Right forelimb (tissue), 1 donor: ENCODE data around the gene SNU13.
"Not testable (repeated sequence)": the region's sequence is repeated elsewhere in the genome, so short reads cannot be mapped to it uniquely, and the experiment has no call there.

Experiments
- DNase-seq: peaks from one replicate; pipeline ENCODE4 v3.0.0-alpha.2; 2018

The SNU13 gene

DNA sequence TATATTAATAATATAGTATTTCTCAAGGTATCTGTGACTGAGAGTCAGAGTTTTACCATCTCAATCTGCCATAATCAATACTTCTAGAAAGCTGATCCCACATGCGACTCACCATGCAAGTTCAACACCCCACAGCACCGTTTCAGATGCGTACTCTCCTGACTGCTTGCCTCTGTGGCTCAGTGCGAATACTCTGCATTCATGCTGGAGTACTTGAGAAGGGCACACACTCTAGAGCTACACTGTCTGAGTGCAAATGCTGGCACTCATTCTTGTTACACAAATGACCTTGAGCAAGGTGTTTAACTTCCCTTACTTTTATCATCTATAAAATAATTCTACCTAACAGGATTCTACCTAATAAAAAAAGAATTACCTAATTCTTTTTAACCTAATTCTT is 12.5 kb downstream of the SNU13 start:
- DNase-seq: no peak

DNA sequence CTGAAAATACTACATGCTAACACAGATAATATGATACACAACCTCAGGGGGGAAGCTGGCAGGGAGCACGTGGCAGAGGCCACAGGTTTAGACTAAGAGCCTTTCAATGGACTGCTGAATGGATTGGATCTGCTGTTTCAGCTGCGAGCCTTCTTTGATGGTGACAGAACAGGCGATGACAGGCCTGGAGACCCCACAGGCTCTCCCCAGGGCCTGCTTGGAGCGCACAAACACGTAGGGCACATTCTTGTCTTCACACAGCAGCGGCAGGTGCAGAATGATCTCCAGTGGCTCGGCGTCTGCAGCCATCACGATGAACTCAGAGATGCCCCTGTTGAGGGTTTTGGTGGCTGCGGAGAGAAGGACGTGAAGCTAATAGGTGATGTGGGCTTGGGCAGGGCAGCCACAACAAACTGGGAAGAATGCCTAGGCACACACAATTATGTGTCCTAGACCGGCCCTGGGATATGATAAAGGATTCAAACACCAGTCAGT is 13.8 kb downstream of the SNU13 start:
- DNase-seq: no peak

DNA sequence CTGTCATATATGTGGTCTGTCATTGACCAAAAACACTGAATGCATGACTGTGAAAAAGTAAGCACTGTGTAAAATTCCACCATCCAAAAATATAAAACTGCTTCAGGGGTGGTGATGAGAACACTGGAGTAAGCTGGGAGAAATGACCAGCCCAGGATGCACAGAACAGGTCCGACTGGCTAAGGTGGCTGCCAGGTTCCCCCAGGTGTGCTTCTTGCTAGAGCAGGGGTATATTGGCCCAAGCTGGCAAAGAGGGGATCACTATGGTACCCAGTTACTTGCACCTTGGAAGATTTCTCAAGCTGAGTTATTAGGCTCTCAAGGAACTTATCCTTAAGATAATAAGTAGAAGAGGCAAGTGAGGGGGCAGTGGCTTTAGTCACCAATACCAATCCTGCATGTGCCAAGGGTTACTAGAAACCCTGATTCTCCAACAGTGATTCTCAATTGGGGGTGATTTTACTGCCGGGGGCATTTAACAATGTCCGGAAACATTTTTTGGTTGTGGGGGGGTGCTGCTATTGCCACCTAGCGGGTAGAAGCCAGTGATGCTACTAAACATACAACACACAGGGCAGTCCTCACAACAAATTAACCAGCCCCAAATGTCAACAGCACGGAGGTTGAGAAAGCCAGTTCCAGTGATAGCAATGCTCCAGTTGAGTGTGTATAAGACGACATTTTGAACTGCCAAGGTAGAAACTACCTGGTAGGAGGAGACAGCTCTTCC is 15.7 kb downstream of the SNU13 start:
- DNase-seq: no peak

DNA sequence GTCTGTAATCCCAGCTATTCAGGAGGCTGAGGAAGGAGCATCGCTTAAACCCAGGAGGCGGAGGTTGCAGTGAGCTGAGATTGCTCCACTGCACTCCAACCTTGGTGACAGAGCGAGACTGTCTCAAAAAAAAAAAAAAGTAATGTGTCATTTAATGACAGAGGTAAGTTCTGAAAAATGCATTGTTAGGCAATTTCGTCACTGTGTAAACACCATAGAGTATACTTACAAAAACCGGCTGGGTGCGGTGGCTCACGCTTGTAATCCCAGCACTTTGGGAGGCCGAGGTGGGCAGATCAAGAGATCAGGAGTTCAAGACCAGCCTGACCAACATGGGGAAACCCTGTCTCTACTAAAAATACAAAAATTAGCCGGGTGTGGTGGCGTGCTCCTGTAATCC is 16.6 kb downstream of the SNU13 start:
- DNase-seq: not testable (repeated sequence)

DNA sequence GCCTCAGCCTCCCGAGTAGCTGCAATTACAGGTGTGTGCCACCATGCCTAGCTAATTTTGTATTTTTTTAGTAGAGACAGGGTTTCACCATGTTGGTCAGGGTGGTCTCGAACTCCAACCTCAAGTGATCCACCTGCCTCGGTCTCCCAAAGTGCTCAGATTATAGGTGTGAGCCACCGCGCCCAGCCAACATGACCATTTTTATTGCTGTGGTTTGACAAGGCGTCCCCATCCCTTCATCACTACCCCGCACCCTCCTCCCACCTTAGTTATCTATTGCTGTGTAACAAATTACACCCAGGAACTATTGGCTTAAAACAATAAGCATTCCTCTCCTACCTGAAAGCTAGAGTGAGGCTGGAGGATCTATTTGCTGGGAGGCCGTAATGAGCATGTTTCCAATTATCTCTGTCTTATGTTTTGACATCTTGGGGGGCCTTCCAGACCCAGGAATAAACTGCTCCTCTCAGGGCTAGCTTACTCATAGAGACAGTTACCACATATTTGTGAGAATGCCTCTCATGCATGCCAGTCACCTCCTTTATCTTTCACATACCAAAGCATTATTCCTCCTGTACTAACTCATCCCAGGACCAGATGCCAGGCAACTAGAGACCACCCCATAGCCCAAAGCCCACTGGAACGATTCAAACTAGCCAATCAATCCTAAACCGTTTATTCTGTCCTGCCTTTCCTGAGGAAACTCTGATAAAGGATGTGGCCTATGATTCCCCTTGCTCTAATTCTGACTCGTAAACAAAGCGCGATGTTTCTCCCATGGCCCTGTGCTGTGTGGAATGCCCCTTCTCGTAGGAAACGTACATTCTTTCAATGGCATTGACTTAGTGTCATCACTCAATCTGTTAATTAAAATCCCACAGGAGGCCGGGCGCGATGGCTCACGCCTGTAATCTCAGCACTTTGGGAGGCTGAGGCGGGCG is 19.4 kb downstream of the SNU13 start:
- DNase-seq: no peak

DNA sequence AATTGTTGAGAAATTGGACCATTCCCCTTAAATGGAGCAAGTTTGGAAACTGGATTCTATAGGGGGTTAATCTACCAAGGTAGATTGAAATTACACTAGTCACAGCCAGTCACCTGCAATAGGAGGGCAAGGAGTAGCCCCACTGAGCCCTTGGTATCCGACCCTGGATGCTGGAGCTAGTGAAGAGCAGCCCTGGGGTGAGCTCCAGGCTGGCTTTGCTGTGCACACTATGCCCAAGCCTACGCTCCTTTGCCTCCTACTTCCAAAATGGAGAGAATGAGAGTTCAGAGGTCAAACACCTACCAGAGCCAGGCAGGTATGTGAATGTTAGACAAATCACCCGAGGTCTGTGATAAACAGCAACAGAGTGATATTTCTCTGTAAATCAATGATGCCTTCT is 23.7 kb downstream of the SNU13 start:
- no peak for DNase-seq

DNA sequence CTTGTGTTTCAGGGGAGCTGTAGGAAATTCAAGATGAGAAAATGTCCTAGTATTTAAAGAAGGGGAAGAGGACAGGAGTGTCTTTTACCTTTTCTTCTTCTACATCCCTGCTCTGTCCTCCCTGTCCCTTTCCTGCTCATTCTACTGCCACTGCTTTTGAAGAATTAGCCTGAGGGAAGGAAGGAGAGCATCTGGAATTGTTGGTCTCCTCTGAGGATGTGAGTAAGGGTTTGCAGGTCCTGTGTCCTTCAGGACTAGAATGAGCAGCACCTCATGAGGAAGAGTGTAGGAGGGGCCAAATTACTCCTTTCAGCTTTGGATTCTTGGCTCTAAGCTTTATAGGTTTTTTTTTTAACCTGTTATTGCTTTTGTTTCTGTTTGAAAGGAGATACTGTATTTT is 24.2 kb downstream of the SNU13 start:
- no peak for DNase-seq

DNA sequence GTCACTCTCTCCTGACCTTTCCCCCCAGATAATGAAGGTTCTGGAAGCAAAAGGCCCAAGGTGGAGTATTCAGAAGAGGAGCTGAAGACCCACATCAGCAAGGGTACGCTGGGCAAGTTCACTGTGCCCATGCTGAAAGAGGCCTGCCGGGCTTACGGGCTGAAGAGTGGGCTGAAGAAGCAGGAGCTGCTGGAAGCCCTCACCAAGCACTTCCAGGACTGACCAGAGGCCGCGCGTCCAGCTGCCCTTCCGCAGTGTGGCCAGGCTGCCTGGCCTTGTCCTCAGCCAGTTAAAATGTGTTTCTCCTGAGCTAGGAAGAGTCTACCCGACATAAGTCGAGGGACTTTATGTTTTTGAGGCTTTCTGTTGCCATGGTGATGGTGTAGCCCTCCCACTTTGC is 25.1 kb downstream of the SNU13 start:
- DNase-seq: not testable (repeated sequence)

DNA sequence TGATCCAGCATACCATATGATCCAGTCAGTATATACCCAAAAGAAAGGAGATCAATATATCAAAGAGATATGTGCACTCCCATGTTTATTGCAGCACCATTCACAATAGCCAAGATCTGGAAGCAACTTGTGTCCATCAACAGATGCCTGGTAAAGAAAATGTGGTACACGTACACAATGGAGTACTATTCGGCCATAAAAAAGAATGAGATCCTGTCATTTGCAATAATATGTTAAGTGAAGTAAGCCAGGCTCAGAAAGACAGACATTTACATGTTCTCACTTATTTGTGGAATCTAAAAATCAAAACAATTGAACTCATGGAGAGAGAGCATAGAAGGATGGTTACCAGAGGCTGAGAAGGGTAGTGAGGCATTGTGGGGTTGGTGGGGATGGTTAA is 27.0 kb downstream of the SNU13 start:
- no peak for DNase-seq

DNA sequence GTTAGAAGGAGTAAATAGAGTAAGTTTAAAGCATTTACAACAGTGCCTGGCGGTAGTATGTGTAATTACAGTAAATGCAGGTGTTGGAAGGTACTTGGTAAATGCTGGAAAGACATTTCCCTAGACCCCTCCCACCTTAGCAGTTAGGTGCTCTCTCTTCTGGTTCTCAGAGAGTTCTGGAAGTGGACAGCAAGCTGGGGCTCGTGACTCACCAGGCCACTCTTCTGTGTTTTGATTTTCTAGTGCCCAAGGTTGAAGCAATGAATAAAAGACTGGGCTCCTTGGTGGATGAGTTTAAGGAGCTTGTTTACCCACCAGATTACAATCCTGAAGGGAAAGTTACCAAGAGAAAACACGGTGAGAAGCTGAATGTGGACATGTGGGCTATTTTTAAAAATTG is 27.6 kb downstream of the SNU13 start:
- DNase-seq: no peak

DNA sequence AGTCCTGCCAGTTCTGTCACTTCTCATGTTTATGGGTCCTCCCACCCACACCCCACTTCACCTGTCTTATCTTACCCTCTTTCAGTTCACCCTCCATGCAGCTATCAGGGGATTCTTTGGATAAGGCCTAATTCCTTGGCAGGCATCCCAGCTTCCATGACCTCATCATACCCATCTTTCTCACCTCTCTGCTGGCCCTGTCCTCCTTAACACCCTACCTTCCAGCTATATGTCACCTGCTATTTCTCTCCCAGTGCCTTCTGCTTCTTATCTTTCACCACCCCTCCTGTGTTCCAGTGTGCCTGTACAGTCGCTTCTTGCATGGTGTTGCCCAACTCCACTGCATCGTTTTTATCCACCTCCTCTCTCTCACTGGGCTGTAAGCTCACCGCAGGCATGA is 28.3 kb downstream of the SNU13 start:
- no peak for DNase-seq

DNA sequence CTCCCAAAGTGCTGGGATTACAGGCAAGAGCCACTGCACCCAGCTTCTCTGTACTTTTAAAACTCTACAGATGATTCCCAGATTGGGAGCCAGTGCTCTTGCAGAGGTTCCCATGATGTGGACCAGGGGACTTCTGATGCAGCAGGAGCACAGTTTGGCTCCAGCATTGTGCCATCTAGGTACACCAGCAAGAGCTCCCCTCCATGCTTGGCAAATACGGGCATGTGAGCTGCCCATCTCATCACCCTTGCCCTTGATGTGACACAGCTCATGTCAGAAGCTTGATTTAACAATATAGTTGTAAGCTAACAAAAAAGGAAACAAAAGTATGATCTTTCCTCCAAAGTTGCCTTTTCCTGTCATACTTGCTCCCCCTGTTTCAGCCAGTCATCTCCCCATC is 28.7 kb downstream of the SNU13 start:
- no peak for DNase-seq

DNA sequence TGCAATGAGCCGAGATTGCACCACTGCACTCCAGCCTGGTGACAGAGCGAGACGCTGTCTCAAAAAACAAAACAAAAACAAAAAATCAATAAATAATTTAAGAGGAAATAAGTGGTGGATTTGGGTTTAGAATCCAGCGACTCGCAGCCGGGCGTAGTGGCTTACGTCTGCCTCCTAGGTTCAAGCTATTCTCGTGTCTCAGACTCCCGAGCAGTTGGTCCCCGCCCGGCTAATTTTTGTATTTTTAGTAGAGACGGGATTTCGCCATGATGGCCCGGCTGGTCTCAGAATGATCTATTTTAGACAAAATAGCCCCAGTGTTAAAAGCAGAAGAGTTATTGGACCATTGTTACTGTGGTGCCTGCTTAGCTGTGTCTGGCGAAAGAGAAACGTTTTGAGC is 29.8 kb downstream of the SNU13 start:
- no peak for DNase-seq

DNA sequence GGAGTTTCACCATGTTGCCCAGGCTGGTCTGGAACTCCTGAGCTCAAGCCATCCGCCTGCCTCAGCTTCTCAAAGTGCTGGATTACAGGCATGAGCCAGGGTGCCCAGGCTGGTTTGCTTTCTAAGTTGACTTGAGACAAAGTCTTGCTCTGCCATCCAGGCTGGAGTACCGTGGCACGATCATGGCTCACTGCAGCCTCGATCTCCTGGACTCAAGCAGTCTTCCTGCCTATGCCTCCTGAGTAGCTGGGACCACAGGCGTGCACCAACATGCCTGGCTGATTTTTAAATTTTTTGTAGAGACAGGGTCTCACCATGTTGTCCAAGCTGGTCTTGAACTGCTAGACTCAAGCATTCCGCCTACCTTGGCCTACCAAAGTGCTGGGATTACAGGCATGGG is 31.0 kb downstream of the SNU13 start:
- no peak for DNase-seq

DNA sequence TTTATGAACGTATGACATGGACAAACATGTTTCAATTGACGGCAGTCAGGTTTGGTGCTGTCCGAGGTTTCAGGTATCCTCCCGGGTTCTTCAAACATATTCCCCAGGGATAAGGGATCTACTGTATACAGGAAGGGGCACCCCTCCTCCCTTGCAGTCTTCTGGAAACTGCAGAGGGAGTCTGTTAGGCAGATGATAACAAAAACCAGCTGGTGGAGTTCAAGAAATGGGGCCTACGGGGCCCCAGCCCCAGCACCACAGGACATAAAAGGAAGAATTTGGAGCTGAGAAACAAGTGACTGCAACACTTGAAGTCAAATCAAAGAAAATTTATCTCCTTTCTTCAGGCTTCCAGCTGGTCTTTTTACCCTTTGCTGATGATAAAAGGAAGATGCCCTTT is 32.1 kb downstream of the SNU13 start:
- no peak for DNase-seq

DNA sequence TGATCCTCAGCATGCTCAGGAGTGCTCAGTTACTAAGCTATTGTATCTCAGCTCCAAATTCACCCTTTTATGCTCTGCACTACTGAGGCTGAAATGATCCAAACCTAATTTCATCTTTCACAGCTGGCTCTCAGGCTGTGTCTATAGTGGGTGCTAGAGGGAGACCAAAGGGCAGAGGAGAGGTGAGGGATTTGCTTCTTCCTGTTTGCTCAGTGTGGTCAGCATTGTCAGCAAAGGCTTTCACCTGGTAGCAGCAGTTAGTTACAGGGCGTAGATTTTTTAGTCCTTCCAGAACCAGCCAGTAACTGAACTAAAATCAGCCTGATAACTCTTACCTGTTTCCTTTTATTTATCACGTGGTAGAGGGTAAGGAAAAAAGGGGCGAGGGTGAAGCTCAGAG is 34.3 kb downstream of the SNU13 start:
- no peak for DNase-seq

DNA sequence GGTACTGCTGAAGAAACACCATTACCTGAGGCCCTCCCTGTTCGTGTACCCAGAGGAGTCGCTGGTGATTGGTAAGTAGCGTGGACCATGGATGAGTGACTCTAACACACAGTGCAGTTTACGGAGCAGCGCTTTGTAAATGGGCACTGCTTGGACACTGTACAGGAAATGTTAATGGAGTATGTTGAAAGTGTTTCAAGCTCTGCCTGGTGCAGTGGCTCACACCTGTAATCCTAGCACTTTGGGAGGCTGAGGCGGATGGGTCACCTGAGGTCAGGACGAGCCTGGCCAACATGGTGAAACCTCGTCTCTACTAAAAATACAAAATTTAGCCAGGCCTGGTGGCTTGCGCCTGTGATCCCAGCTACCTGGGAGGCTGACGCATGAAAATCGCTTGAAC is 37.8 kb downstream of the SNU13 start:
- no peak for DNase-seq

DNA sequence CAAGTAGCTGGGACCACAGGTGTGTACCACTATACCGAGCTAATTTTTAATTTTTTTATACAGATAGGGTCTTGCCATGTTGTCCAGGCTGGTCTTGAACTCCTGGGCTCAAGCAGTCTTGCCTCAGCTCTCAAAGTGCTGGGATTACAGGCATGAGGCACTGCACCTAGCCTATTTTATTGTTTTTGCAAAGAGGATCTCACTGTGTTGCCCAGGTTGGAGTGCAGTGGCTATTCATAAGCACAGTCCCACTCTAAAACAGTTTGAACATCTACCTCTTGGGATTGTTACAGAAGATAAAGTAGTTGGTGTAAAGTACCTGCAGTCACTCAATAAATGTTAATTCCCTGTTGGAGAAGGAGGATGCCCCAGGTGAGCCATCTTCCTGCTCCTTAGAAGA is 38.4 kb downstream of the SNU13 start:
- DNase-seq: no peak

DNA sequence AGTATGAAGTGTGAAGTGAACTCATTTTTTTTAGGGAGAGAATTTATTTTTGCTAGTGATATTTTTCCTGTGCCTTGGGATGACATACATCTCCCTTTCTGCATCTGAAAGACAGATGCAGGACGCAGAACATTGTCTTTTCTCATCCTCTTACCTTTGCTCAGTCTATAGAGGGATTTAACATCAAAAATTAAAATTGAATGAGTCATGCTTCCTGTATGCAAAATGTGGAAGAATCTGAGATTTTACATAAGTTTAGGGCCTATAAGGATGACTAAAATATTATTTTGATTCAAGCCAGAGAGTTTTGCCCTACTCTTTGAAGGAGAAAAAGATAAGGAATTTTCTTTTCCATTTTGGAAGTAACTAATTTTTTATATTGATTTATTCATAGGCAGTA is 40.2 kb downstream of the SNU13 start:
- DNase-seq: no peak

DNA sequence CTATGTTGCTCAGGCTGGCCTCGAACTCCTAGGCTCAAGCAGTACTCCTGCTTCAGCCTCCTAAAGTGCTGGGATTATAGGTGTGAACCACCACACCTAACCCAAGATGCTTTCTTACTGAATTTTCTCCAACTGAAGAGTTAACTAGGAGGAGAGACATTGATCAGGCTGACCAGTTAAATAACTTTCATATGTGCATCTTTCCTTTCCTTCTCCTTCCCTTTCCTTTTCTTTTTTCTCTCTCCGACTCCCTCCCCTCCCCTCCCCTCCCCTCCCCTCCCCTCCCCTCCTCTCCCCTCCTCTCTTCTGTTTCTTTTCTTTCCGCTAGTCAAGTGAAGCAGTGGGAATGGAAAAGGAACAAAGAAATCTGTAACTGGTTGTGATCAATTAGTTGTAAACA is 40.9 kb downstream of the SNU13 start:
- DNase-seq: no peak

DNA sequence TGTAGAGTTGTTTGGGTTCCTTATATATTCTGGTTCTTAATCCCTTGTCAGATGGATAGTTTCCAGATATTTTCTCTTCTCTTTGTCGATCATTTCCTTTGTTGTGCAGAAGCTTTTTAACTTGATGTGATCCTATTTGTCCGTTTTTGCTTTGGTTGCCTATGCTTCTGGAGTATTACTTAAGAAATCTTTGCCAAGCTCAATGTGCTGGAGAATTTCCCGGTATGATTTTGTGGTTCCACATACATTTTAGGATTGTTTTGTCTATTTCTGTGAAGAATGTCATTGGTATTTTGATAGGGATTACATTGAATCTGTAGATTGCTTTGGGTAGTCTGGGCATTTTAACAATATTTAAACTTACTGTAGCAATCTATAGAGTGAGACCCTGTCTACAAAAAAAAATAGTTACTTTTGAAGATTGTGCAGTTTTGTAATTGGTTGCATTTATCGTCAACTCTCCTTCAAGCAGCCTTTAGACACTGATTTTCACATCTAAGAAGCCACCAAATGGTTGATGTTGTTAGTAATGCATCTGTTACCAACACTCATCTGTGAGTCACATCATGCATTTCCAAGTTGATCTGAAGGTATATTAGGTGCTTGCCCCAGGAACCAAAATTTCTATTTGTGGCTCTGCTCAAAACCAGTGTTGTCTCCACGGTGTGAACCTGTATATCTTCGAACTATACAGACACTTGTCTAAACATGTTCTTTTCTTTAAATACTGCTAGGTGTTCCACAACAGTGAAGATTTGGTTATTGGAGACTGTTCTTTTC is 46.1 kb downstream of the SNU13 start:
- no peak for DNase-seq

DNA sequence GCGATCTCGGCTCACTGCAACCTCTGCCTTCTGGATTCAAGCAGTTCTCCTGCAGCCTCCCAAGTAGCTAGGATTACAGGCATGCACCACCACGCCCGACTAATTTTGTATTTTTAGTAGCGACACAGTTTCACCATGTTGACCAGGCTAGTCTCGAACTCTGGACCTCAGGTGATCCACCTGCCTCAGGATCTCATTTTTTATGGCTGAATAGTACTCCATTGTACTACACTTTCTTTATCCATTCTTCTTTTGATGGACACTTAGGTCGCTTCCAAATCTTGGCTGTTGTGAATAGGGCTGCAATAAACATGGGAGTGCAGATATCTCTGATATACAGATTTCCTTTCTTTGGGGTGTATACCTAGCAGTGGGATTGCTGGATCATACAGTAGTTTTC is 46.8 kb downstream of the SNU13 start:
- no peak for DNase-seq

DNA sequence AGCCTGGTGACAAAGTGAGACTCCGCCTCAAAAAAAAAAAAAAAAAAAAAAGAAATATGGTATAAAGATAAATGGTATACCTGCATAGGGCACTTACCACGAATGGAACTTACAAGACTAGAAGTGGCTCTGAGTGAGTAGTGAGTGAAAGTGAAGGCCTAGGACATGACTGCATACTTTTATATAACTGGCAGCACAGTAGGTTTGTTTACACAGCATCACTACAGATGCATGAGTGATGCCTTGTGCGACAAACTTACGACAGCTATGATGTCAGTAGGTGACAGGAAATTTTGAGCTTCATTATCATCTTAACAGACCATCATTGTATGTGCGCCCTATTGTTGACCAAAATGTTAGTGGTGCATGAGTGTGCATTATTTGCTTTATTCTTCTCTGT is 49.9 kb downstream of the SNU13 start:
- DNase-seq: no peak
